OCI-LY7 (cell line): ENCODE data around the gene CCHCR1. TPM values are rescaled to one million over a fixed set of nuclear protein-coding genes. Genes with fewer than 3 reads are reported as not detected.

Source experiments
- BruUV-seq: library from RNA; stranded (reverse); fragments of 400-500 nt; replicated peaks from 2 replicates; lab custom pipeline; 2021; lab: Mats Ljungman, UMichigan
- CTCF ChIA-PET: fragments of 300-600 bp; sonication (Branson Sonifier 250); formaldehyde crosslinking; loops from one replicate; lab custom pipeline; 2022; ENCODE audit warnings: antibody characterized with exemption; ENCODE audit not compliant: unreplicated experiment; lab: Charles Lee
- POLR2A ChIA-PET: fragments of 300-600 bp; sonication (Branson Sonifier 250); formaldehyde crosslinking; loops from one replicate; lab custom pipeline; 2022; ENCODE audit warnings: antibody characterized with exemption; lab: Charles Lee
- DNase-seq: peaks from one replicate; pipeline ENCODE4 v3.0.0-alpha.2; 2015; ENCODE audit warnings: low spot score
- H2AFZ ChIP-seq: fragments of 200-600 bp; sonication (generic), shearing (Covaris generic); 2 replicates; pipeline ENCODE4 v1.6.1; 2014; ENCODE audit warnings: mild to moderate bottlenecking, antibody characterized with exemption, low read length, moderate library complexity
- H3K27ac ChIP-seq: fragments of 200-600 bp; sonication (generic); 2 replicates; pipeline ENCODE4 v1.5.1; 2014; ENCODE audit warnings: mixed run types, low read depth, mild to moderate bottlenecking, moderate library complexity, low read length, inconsistent platforms; ENCODE audit not compliant: poor library complexity, severe bottlenecking
- H3K36me3 ChIP-seq: fragments of 200-600 bp; sonication (generic); 2 replicates; pipeline ENCODE4 v1.6.1; 2014; ENCODE audit warnings: mild to moderate bottlenecking, antibody characterized with exemption, low read length, moderate library complexity, mixed read lengths; ENCODE audit not compliant: insufficient read depth
- H3K4me1 ChIP-seq: fragments of 200-600 bp; sonication (generic); 2 replicates; pipeline ENCODE4 v1.5.1; 2014; ENCODE audit warnings: mild to moderate bottlenecking, low read length; ENCODE audit not compliant: insufficient read depth, poor library complexity, severe bottlenecking
- H3K4me2 ChIP-seq: fragments of 200-600 bp; sonication (generic); 2 replicates; pipeline ENCODE4 v1.6.1; 2014; ENCODE audit warnings: mild to moderate bottlenecking, low read length
- H3K4me3 ChIP-seq: fragments of 200-600 bp; sonication (generic); 2 replicates; pipeline ENCODE4 v1.5.1; 2014; ENCODE audit warnings: mild to moderate bottlenecking, low read depth, low read length; ENCODE audit not compliant: poor library complexity, severe bottlenecking
- H3K79me2 ChIP-seq: fragments of 200-600 bp; sonication (generic); 2 replicates; pipeline ENCODE4 v1.6.1; 2016; ENCODE audit warnings: low read depth, mild to moderate bottlenecking, low read length, moderate library complexity, mixed read lengths; ENCODE audit not compliant: insufficient read depth
- H3K9me2 ChIP-seq: fragments of 200-600 bp; sonication (generic); 2 replicates; pipeline ENCODE4 v1.6.1; 2016; ENCODE audit warnings: mild to moderate bottlenecking, low read length, mixed read lengths; ENCODE audit not compliant: insufficient read depth
- H3K9me3 ChIP-seq: fragments of 200-600 bp; sonication (generic); 2 replicates; pipeline ENCODE4 v1.6.1; 2014; ENCODE audit warnings: mild to moderate bottlenecking, mixed run types, low read length, mixed read lengths
- H4K20me1 ChIP-seq: fragments of 200-600 bp; sonication (generic); 2 replicates; pipeline ENCODE4 v1.6.1; 2014; ENCODE audit warnings: mild to moderate bottlenecking, antibody characterized with exemption, low read length, moderate library complexity, mixed read lengths; ENCODE audit not compliant: insufficient read depth
- EZH2phosphoT487 ChIP-seq: fragments of 200-600 bp; sonication (generic); IDR thresholded peaks from 2 replicates; pipeline ENCODE4 v1.6.1; 2018; ENCODE audit warnings: low read depth, borderline replicate concordance, mild to moderate bottlenecking, mixed run types, antibody characterized with exemption, low read length, moderate library complexity, mixed read lengths
- intact Hi-C: fragments of 100-400 bp; cut with micrococcal nuclease; formaldehyde crosslinking; loops from one replicate; pipeline ENCODE4 v1.10.0; 2022; ENCODE audit not compliant: unreplicated experiment
- total RNA-seq, 2 experiments: library from RNA; depleted of rRNA in 1 of 2; stranded (reverse); fragments of >200 nt in 1 of 2; shearing (Covaris generic) in 1 of 2; gene quantifications; 2 replicates each; pipeline ENCODE4 v1.2.3, GENCODE V29; 2014 to 2022
- TF ChIP-seq, protein P1 (sequence below): fragments of 200-600 bp; sonication (generic); conservative IDR thresholded peaks from 2 replicates; pipeline ENCODE4 v1.5.1; 2014; ENCODE audit warnings: mild to moderate bottlenecking, antibody characterized with exemption, low read length, moderate library complexity, mixed read lengths

CCHCR1 gene
- total RNA-seq, 2 experiments from 2014 or later = 23.9 to 33.0 TPM

DNA sequence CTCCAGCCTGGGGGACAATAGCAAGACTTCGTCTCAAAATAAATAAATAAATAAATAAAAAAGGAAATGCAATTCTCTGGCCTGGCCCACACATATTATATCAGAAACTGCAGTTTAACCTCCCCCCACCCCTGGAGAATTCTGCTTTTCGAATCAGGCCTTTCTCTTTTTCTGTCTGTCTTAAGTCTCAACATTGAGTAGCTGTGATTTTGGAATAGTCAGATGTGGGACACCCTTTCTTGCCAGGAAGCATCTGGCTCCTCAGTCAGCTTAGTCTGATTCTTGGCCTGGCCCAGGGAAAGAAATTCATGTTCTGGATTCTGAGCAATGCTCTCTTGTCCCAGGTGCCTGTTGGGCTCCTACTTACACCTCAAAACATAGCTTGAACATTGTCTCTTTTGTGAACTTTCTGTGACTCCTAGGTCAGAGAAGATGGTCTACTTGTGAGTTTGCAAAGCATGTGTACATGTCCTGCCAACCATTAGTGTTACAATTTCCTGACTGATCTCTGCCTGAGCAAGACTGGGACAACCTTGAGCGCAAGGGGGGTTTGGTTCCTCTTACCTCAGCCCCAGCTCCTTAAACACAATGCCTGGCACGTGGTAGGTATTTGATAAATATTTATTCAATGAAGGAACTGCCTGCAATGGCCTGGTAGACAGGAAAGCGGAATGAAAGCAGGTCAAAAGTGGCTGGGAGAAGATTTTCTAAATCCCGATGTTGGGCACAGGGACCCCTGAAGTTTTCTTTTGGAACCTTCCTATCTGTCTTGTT lies 36.6 kb upstream of the CCHCR1 start:
- POLR2A ChIA-PET = interaction anchor here (0.6 to 1.6 kb wide), 5 partner anchors 64 to 285 kb away, joined by 3 to 7 read pairs (median 4); no protein-coding TSS in a partner anchor

DNA sequence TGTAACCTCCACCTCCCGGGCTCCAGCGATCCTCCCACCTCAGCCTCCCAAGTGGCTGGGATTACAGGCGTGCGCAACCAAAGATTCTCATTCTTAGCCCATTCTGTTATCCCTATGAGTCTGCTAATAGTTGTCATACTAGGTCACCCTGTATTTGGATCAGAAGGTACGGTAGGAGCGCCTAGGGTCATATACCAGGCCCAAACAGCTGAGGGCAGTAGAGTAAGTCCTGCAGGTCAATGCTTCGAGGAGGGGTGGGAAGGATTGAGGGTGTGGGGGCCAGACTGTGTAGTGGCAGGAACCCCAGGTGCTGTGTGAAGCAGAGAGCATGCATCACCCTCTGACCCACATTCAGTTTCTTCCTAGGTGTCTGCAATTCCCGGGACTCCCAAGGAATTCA lies 35.6 kb upstream of the CCHCR1 start:
- Histone ChIP-seq H3K4me3 (no peak overlapping the region), H3K4me1 (peaks cover 34% of the 10 kb centered on the region), H3K79me2 (peaks cover 21% of the 10 kb centered on the region; the same call in 1 of the 2 replicates), H3K4me2 (no peak overlapping the region), H3K9me2 (no peaks in the 10 kb centered on the region), H3K9me3 (no peaks in the 10 kb centered on the region), H4K20me1 (no peaks in the 10 kb centered on the region), H3K36me3 (peaks cover 15% of the 10 kb centered on the region), H2AFZ (no peak overlapping the region), H3K27ac (no peak overlapping the region)
- BruUV-seq = no TSS peak
- intact Hi-C loops = no loop called here
- no peak for DNase-seq
- CTCF ChIA-PET = no interaction called here
- POLR2A ChIA-PET = interaction anchor here (1.6 kb wide), 1 partner anchor 177 kb away, joined by 7 read pairs; no protein-coding TSS in a partner anchor
- TF ChIP-seq EZH2phosphoT487 = no peak
- TF ChIP-seq, protein P1, sequence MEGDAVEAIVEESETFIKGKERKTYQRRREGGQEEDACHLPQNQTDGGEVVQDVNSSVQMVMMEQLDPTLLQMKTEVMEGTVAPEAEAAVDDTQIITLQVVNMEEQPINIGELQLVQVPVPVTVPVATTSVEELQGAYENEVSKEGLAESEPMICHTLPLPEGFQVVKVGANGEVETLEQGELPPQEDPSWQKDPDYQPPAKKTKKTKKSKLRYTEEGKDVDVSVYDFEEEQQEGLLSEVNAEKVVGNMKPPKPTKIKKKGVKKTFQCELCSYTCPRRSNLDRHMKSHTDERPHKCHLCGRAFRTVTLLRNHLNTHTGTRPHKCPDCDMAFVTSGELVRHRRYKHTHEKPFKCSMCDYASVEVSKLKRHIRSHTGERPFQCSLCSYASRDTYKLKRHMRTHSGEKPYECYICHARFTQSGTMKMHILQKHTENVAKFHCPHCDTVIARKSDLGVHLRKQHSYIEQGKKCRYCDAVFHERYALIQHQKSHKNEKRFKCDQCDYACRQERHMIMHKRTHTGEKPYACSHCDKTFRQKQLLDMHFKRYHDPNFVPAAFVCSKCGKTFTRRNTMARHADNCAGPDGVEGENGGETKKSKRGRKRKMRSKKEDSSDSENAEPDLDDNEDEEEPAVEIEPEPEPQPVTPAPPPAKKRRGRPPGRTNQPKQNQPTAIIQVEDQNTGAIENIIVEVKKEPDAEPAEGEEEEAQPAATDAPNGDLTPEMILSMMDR = no peak

More for the DNA sequence above, 36.6 kb upstream of the CCHCR1 start:
- intact Hi-C loops = no loop called here
- Histone ChIP-seq H3K9me3 (0 out of 2 replicates have a peak, but pooled peaks cover 3% of the 10 kb centered on the region), H3K4me3 (peak overlapping the region; percentile 0), H3K36me3 (peaks cover 18% of the 10 kb centered on the region), H3K27ac (peak overlapping the region; percentile 31), H3K4me2 (peak overlapping the region; percentile 43), H3K79me2 (peaks cover 28% of the 10 kb centered on the region), H4K20me1 (no peaks in the 10 kb centered on the region), H2AFZ (no peak overlapping the region), H3K4me1 (peaks cover 37% of the 10 kb centered on the region), H3K9me2 (no peaks in the 10 kb centered on the region)
- CTCF ChIA-PET = interaction anchor here (0.6 kb wide), 1 partner anchor 75 kb away, joined by 3 read pairs; no protein-coding TSS in a partner anchor
- no peak for TF ChIP-seq EZH2phosphoT487
- TF ChIP-seq, protein P1 = no peak
- DNase-seq = no peak
- no TSS peak for BruUV-seq
